ENCODE results near the gene FIBP.
"Not testable (repeated sequence)": the region's sequence is repeated elsewhere in the genome, so short reads cannot be mapped to it uniquely, and the experiment has no call there.

FIBP gene

DNA sequence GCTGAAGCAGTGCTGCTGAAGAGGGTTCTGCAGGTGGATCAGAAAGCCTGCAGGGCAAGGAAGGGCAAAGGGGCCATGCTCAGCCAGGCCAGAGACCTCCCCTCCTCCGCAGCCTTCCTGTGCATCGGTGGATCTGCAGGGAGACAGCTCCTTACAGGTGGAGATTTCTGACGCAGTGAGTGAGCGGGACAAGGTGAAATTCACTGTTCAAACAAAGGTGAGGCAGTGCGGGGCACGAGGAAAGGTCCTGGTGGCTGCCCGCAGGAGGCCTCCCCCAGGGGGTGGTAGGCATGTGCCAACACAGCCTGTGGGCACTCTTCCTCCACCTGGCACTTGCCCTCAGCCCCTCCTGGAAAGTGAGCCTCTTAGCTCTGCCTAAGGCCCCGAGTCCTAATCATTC, 38.9 kb downstream of the FIBP start:
- no peak for DNase-seq (ENCODE audit: extremely low read depth in 1 of 2, low read depth in 1 of 2)

DNA sequence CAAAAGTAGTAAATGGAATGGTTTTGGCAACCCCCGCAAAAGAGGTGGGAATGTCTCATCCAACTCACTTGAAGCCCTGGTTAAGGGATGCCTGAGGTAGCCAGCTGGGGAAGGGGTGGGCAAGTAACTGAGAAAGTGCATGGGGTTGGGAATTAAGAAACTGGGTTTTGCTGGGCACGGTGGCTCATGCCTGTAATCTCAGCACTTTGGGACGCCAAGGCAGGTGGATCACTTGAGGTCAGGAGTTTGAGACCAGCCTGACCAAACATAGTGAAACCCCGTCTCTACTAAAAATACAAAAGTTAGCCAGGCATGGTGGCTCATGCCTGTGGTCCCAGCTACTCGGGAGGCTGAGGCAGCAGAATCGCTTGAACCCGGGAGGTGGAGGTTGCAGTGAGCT, 39.6 kb downstream of the FIBP start:
- not testable (repeated sequence) for DNase-seq (ENCODE audit: extremely low read depth in 1 of 2, low read depth in 1 of 2)

- no peak for DNase-seq (ENCODE audit: extremely low read depth in 1 of 2, low read depth in 1 of 2)
Observed at GRCh38 chr11:65847746-65848145, 40.5 kb downstream of the FIBP start.

GRCh38 chr11:65844231-65844872, 43.9 kb downstream of the FIBP start:
- DNase-seq (ENCODE audit: extremely low read depth in 1 of 2, low read depth in 1 of 2), result no peak

DNA sequence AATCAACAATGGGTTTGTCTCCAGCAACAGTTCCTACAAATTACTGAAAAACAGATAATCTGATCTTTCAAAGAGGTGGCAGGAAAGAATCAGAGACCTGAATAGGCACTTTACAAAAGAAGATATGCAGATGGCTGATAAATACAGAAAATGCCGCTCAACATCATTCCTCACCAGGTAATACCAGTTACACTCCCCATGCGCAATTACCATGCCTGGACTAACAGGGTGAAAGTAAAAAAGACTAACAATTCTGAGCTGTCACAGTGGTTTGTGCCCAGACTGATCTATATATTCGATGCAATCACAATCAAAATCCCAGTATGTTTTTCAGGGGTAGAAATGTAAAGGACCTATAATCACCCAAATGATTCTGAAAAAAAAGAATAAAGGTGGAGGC, 44.5 kb downstream of the FIBP start:
- DNase-seq (ENCODE audit: extremely low read depth in 1 of 2, low read depth in 1 of 2), result no peak

GRCh38 chr11:65842144-65842543, 46.1 kb downstream of the FIBP start:
- no peak for DNase-seq (ENCODE audit: extremely low read depth in 1 of 2, low read depth in 1 of 2)

DNA sequence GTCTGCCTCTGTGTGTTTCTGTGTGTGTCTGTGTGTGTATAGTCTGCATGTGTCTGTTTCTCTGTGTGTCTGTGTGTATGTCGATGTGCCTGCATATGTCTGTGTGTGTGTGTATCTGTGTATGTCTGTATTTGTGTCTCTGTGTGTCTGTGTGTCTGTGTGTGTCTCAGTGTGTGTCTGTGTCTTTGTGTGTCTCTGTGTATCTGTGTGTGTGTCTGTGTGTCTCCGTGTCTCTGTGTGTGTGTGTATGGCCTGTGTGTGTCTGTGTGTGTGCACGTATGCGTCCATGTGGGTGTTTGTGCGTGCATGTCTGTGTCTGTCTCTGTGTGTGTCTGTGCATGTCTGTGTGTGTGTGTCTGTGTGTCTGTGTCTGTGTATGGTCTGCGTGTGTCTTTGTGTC, 54.1 kb downstream of the FIBP start:
- no peak for DNase-seq (ENCODE audit: extremely low read depth in 1 of 2, low read depth in 1 of 2)
